ENCODE results near the gene SEMA3C.

The SEMA3C gene

GRCh38 chr7:80924090-80924489, 5.2 kb upstream of the SEMA3C start:
- no peak for DNase-seq

- DNase-seq, result no peak
These were observed 4.4 kb upstream of the SEMA3C start for GRCh38 chr7:80923211-80923612.

- DNase-seq, result no peak
These were observed 3.6 kb upstream of the SEMA3C start for GRCh38 chr7:80922253-80923049.

GRCh38 chr7:80921130-80921529, 2.3 kb upstream of the SEMA3C start:
- no peak for DNase-seq

- no peak for DNase-seq
These were observed 452 bp downstream of the SEMA3C start for GRCh38 chr7:80918399-80918798.

- DNase-seq, result no peak
These were observed 1.8 kb downstream of the SEMA3C start for GRCh38 chr7:80916770-80917741.

GRCh38 chr7:80910228-80910627, 8.6 kb downstream of the SEMA3C start:
- DNase-seq, result no peak

GRCh38 chr7:80908360-80908797, 10.5 kb downstream of the SEMA3C start:
- no peak for DNase-seq

GRCh38 chr7:80907612-80908011, 11.2 kb downstream of the SEMA3C start:
- no peak for DNase-seq

- no peak for DNase-seq
These were observed 11.7 kb downstream of the SEMA3C start for GRCh38 chr7:80907141-80907601.

- no peak for DNase-seq
These were observed 13.5 kb downstream of the SEMA3C start for GRCh38 chr7:80905334-80905733.

GRCh38 chr7:80902716-80903308, 16.0 kb downstream of the SEMA3C start:
- no peak for DNase-seq

- no peak for DNase-seq
These were observed 16.8 kb downstream of the SEMA3C start for GRCh38 chr7:80902019-80902418.

GRCh38 chr7:80900583-80901576, 18.0 kb downstream of the SEMA3C start:
- no peak for DNase-seq

- no peak for DNase-seq
These were observed 21.8 kb downstream of the SEMA3C start for GRCh38 chr7:80896906-80897598.

- DNase-seq, result no peak
These were observed 23.8 kb downstream of the SEMA3C start for GRCh38 chr7:80895056-80895455.

GRCh38 chr7:80891259-80891544, 27.6 kb downstream of the SEMA3C start:
- DNase-seq, result no peak

GRCh38 chr7:80890426-80891258, 28.2 kb downstream of the SEMA3C start:
- DNase-seq, result no peak

GRCh38 chr7:80889525-80889924, 29.3 kb downstream of the SEMA3C start:
- no peak for DNase-seq

- no peak for DNase-seq
These were observed 33.1 kb downstream of the SEMA3C start for GRCh38 chr7:80885757-80886156.

All from activated CD4-positive, alpha-beta T cell treated with anti-CD3 and anti-CD28 coated beads, Interleukin-2, amount 50 U/mL, for 1 hour (primary cell).